Peyer's patch (tissue), 4 donors: ENCODE results near the gene COMMD2. TPM values are rescaled to one million over a fixed set of nuclear protein-coding genes. Genes with fewer than 3 reads are reported as not detected.

Source experiments
- DNase-seq, 3 donors: peaks; one replicate each; pipeline ENCODE4 v3.0.0-alpha.2; 2017 to 2019
- H3K27ac ChIP-seq, 4 donors: fragments of 200-600 bp; sonication (generic); one replicate each; pipeline ENCODE4 v1.5.1; 2016 to 2019
- H3K27me3 ChIP-seq, 2 donors: fragments of 200-600 bp; sonication (generic); one replicate each; pipeline ENCODE4 v1.5.1; 2019
- H3K36me3 ChIP-seq, 3 donors: fragments of 200-600 bp; sonication (generic); one replicate each; pipeline ENCODE4 v1.5.1; 2016 to 2019
- H3K4me1 ChIP-seq, 4 donors: fragments of 200-600 bp; sonication (generic); one replicate each; pipeline ENCODE4 v1.5.1; 2016 to 2019
- H3K4me3 ChIP-seq, 4 donors: fragments of 200-600 bp; sonication (generic); 1 replicate in 3 of 4; 2 replicates in 1 of 4; pipeline ENCODE4 v1.5.1; 2016 to 2019; ENCODE audit warnings: mild to moderate bottlenecking in 1 of 4
- H3K9me3 ChIP-seq, 4 donors: fragments of 200-600 bp; sonication (generic); one replicate each; pipeline ENCODE4 v1.5.1; 2016 to 2019; ENCODE audit warnings: mild to moderate bottlenecking in 1 of 4
- CTCF ChIP-seq, 6 experiments: fragments of 450-650 bp in 4 of 6; fragments of 200-600 bp in 2 of 6; sonication (generic) in 1 of 6; IDR thresholded peaks; one replicate each; pipeline ENCODE4 v1.5.1; 2017 to 2019; ENCODE audit warnings: antibody characterized with exemption in 6 of 6, mild to moderate bottlenecking in 3 of 6, moderate library complexity in 1 of 6
- POLR2A ChIP-seq, 2 donors: fragments of 450-650 bp; IDR thresholded peaks; one replicate each; pipeline ENCODE4 v1.5.1; 2017; ENCODE audit warnings: antibody characterized with exemption in 2 of 2, mild to moderate bottlenecking in 2 of 2, moderate library complexity in 2 of 2
- total RNA-seq, 4 donors: library from RNA; depleted of rRNA; stranded (reverse); fragments of >200 nt; gene quantifications; one replicate each; pipeline ENCODE4 v1.1.0, GENCODE V29; 2016

COMMD2 gene
- total RNA-seq, 4 donors from 2014 or later = 10.9 to 29.7 (median 17.9) TPM

- Histone ChIP-seq H3K27ac (peak overlapping the region in 2 of 4 donors; percentile 2 to 8), H3K9me3 (no peaks in the 10 kb centered on the region), H3K27me3 (no peaks in the 10 kb centered on the region), H3K36me3 (no peaks in the 10 kb centered on the region), H3K4me3 (no peak overlapping the region), H3K4me1 (no peaks in the 10 kb centered on the region)
- DNase-seq = no peak
- TF ChIP-seq CTCF (IDR thresholded peaks at IDR 0.05) = no peak
- TF ChIP-seq POLR2A (IDR thresholded peaks at IDR 0.05) = no peak
These were observed 29.5 kb upstream of the COMMD2 start for GRCh38 chr3:149781741-149782140.

GRCh38 chr3:149781211-149781610, 28.9 kb upstream of the COMMD2 start:
- Histone ChIP-seq H3K27me3 (no peaks in the 10 kb centered on the region), H3K9me3 (no peaks in the 10 kb centered on the region), H3K27ac (peak overlapping the region in 2 of 4 donors; percentile 2 to 8), H3K4me1 (no peaks in the 10 kb centered on the region), H3K4me3 (no peak overlapping the region), H3K36me3 (no peaks in the 10 kb centered on the region)
- DNase-seq = no peak
- TF ChIP-seq POLR2A (IDR thresholded peaks at IDR 0.05) (no peak), CTCF (IDR thresholded peaks at IDR 0.05) (no peak)

- TF ChIP-seq CTCF (IDR thresholded peaks at IDR 0.05) (no peak), POLR2A (IDR thresholded peaks at IDR 0.05) (no peak)
- no peaks in the 10 kb centered on the region for H3K36me3 ChIP-seq
- H3K27ac ChIP-seq = no peak overlapping the region
- no peak for DNase-seq
- H3K4me3 ChIP-seq = no peak overlapping the region
- no peaks in the 10 kb centered on the region for H3K27me3 ChIP-seq
- no peaks in the 10 kb centered on the region for H3K9me3 ChIP-seq
- no peaks in the 10 kb centered on the region for H3K4me1 ChIP-seq
These were observed 25.3 kb upstream of the COMMD2 start for GRCh38 chr3:149777414-149778214.

GRCh38 chr3:149776170-149776569, 23.9 kb upstream of the COMMD2 start:
- no peaks in the 10 kb centered on the region for H3K4me1 ChIP-seq
- no peaks in the 10 kb centered on the region for H3K9me3 ChIP-seq
- no peak for DNase-seq
- no peak overlapping the region for H3K27ac ChIP-seq
- no peak overlapping the region for H3K4me3 ChIP-seq
- TF ChIP-seq POLR2A (IDR thresholded peaks at IDR 0.05) = no peak
- no peak for TF ChIP-seq CTCF (IDR thresholded peaks at IDR 0.05)
- H3K27me3 ChIP-seq = no peaks in the 10 kb centered on the region
- no peaks in the 10 kb centered on the region for H3K36me3 ChIP-seq

GRCh38 chr3:149772861-149773260, 20.6 kb upstream of the COMMD2 start:
- Histone ChIP-seq H3K4me1 (no peaks in the 10 kb centered on the region), H3K27ac (no peak overlapping the region), H3K9me3 (no peaks in the 10 kb centered on the region), H3K4me3 (no peak overlapping the region), H3K36me3 (no peaks in the 10 kb centered on the region), H3K27me3 (no peaks in the 10 kb centered on the region)
- DNase-seq = no peak
- TF ChIP-seq POLR2A (IDR thresholded peaks at IDR 0.05) = no peak
- TF ChIP-seq CTCF (IDR thresholded peaks at IDR 0.05) = no peak
